22Rv1 (cell line): ENCODE results near the gene ASPRV1.

Experiments used
- ZFX ChIP-seq: fragments of 450-650 bp; IDR thresholded peaks from 2 replicates; pipeline ENCODE4 v1.6.1; 2017; ENCODE audit warnings: antibody characterized with exemption, borderline replicate concordance
- TF ChIP-seq, protein P1 (sequence below): fragments of 450-650 bp; IDR thresholded peaks from 2 replicates; pipeline ENCODE4 v1.5.1; 2017; ENCODE audit warnings: mild to moderate bottlenecking

DNA sequence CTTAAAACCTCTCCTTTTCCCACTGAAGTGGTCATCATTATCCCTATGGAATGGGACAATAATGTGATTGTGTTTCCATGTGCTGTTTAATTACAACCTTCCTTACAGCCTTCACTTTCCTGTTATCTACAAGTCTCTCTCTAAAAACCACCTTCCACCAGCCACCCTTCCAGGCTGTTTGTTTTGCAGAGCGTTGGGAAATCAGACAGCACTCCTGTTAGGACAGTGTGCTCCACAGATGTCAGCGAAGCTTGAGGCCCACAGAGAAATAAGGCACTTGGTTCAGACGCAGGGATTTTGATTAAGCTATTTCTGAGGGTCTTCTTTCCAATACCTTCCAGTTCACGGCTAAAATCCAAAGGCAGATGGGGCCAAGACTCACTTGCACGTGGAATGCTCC lies 32.3 kb upstream of the ASPRV1 start:
- TF ChIP-seq, protein P1, sequence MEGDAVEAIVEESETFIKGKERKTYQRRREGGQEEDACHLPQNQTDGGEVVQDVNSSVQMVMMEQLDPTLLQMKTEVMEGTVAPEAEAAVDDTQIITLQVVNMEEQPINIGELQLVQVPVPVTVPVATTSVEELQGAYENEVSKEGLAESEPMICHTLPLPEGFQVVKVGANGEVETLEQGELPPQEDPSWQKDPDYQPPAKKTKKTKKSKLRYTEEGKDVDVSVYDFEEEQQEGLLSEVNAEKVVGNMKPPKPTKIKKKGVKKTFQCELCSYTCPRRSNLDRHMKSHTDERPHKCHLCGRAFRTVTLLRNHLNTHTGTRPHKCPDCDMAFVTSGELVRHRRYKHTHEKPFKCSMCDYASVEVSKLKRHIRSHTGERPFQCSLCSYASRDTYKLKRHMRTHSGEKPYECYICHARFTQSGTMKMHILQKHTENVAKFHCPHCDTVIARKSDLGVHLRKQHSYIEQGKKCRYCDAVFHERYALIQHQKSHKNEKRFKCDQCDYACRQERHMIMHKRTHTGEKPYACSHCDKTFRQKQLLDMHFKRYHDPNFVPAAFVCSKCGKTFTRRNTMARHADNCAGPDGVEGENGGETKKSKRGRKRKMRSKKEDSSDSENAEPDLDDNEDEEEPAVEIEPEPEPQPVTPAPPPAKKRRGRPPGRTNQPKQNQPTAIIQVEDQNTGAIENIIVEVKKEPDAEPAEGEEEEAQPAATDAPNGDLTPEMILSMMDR = no peak
- TF ChIP-seq ZFX = no peak
